Ishikawa (cell line): Measurements from ENCODE around the gene ORM1.

Experiments used
- CEBPB ChIP-seq: IDR thresholded peaks from 2 replicates; pipeline ENCODE4 v1.6.1; 2012
- CREB1 ChIP-seq: IDR thresholded peaks from 2 replicates; pipeline ENCODE4 v1.6.1; 2012; ENCODE audit warnings: low read depth
- EGR1 ChIP-seq: IDR thresholded peaks from 2 replicates; pipeline ENCODE4 v1.6.1; 2012
- EP300 ChIP-seq: IDR thresholded peaks from 2 replicates; pipeline ENCODE4 v1.6.1; 2012; ENCODE audit warnings: borderline replicate concordance
- FOXM1 ChIP-seq: IDR thresholded peaks from 2 replicates; pipeline ENCODE4 v1.6.1; 2012; ENCODE audit warnings: low read depth, borderline replicate concordance
- MAX ChIP-seq: IDR thresholded peaks from 2 replicates; pipeline ENCODE4 v1.6.1; 2012
- NFIC ChIP-seq: IDR thresholded peaks from 2 replicates; pipeline ENCODE4 v1.6.1; 2012
- RAD21 ChIP-seq: IDR thresholded peaks from 2 replicates; pipeline ENCODE4 v1.6.1; 2012; ENCODE audit warnings: low read depth
- REST ChIP-seq: IDR thresholded peaks from 2 replicates; pipeline ENCODE4 v1.6.1; 2012; ENCODE audit warnings: low read depth, mild to moderate bottlenecking
- TAF1 ChIP-seq: IDR thresholded peaks from 2 replicates; pipeline ENCODE4 v1.6.1; 2012; ENCODE audit warnings: low read depth, mild to moderate bottlenecking
- TCF12 ChIP-seq: IDR thresholded peaks from 2 replicates; pipeline ENCODE4 v1.6.1; 2012; ENCODE audit warnings: low read depth
- TEAD4 ChIP-seq: IDR thresholded peaks from 2 replicates; pipeline ENCODE4 v1.6.1; 2012
- USF1 ChIP-seq: IDR thresholded peaks from 2 replicates; pipeline ENCODE4 v1.6.1; 2012
- YY1 ChIP-seq: IDR thresholded peaks from 2 replicates; pipeline ENCODE4 v1.6.1; 2012; ENCODE audit warnings: low read depth
- ZBTB7A ChIP-seq: IDR thresholded peaks from 2 replicates; pipeline ENCODE4 v1.6.1; 2012; ENCODE audit warnings: low read depth

Gene ORM1

GRCh38 chr9:114309096-114309495 is 13.8 kb upstream of the ORM1 start:
- TF ChIP-seq TAF1 (no peak), ZBTB7A (no peak), REST (no peak), EGR1 (no peak), RAD21 (no peak), CREB1 (no peak), YY1 (no peak), EP300 (no peak), MAX (no peak), TEAD4 (no peak), CEBPB (no peak), FOXM1 (no peak), NFIC (no peak), TCF12 (no peak), USF1 (no peak)

- no peak for TF ChIP-seq RAD21
- no peak for TF ChIP-seq TAF1
- no peak for TF ChIP-seq EGR1
- TF ChIP-seq CREB1 = no peak
- no peak for TF ChIP-seq TCF12
- no peak for TF ChIP-seq CEBPB
- no peak for TF ChIP-seq MAX
- no peak for TF ChIP-seq USF1
Measured at GRCh38 chr9:114310471-114311450, 12.1 kb upstream of the ORM1 start.

GRCh38 chr9:114311571-114312512 is 11.1 kb upstream of the ORM1 start:
- no peak for TF ChIP-seq USF1
- no peak for TF ChIP-seq RAD21

- TF ChIP-seq CEBPB (no peak), REST (no peak), TCF12 (no peak), USF1 (no peak), YY1 (no peak), EGR1 (no peak), ZBTB7A (no peak)
Measured at GRCh38 chr9:114312513-114312875, 10.4 kb upstream of the ORM1 start.

GRCh38 chr9:114313186-114313585 is 9.7 kb upstream of the ORM1 start:
- TF ChIP-seq RAD21 = no peak
- no peak for TF ChIP-seq CEBPB
- no peak for TF ChIP-seq MAX
- no peak for TF ChIP-seq EP300
- no peak for TF ChIP-seq TCF12
